Osteocyte (in vitro differentiated cells): ENCODE results near the gene TBX6. TPM values are rescaled to one million over a fixed set of nuclear protein-coding genes. Genes with fewer than 3 reads are reported as not detected.

Experiments used
- DNase-seq: peaks from one replicate; pipeline ENCODE4 v3.0.0; 2021; ENCODE audit warnings: mixed read lengths; ENCODE audit not compliant: unreplicated experiment; ENCODE audit errors: extremely low spot score
- H3K27ac Mint-ChIP-seq: one replicate; pipeline ENCODE4 v1.8.0; 2021; ENCODE audit warnings: mild to moderate bottlenecking, mixed read lengths; ENCODE audit not compliant: unreplicated experiment
- H3K27me3 Mint-ChIP-seq: one replicate; pipeline ENCODE4 v1.8.0; 2021; ENCODE audit warnings: mixed read lengths; ENCODE audit not compliant: unreplicated experiment
- H3K36me3 Mint-ChIP-seq: one replicate; pipeline ENCODE4 v1.8.0; 2021; ENCODE audit warnings: mixed read lengths; ENCODE audit not compliant: unreplicated experiment
- H3K4me1 Mint-ChIP-seq: one replicate; pipeline ENCODE4 v1.8.0; 2021; ENCODE audit warnings: mixed read lengths; ENCODE audit not compliant: unreplicated experiment
- H3K4me3 Mint-ChIP-seq: one replicate; pipeline ENCODE4 v1.8.0; 2021; ENCODE audit warnings: mild to moderate bottlenecking, moderate library complexity, mixed read lengths; ENCODE audit not compliant: unreplicated experiment
- H3K9me3 Mint-ChIP-seq: one replicate; pipeline ENCODE4 v1.8.0; 2021; ENCODE audit warnings: mixed read lengths; ENCODE audit not compliant: unreplicated experiment
- CTCF ChIP-seq: fragments of 200-600 bp; sonication (generic); IDR thresholded peaks from 2 replicates; pipeline ENCODE4 v1.5.0; 2021; ENCODE audit warnings: antibody characterized with exemption, mild to moderate bottlenecking, moderate library complexity
- total RNA-seq: library from RNA; stranded (reverse); gene quantifications from 2 replicates; pipeline ENCODE4 v1.2.1, GENCODE V29; 2021

Gene TBX6
- total RNA-seq, 1 donor from 2014 or later: 0.75 TPM

GRCh38 chr16:30088832-30089624 is 2.7 kb downstream of the TBX6 start:
- Mint-ChIP-seq H3K27ac (peak overlapping the region; percentile 71), H3K27me3 (no peaks in the 10 kb centered on the region)

GRCh38 chr16:30088237-30088831 is 3.4 kb downstream of the TBX6 start:
- no peak for DNase-seq
- no peak overlapping the region for H3K27ac Mint-ChIP-seq
- no peak overlapping the region for H3K4me3 Mint-ChIP-seq
- peaks cover 6% of the 10 kb centered on the region for H3K36me3 Mint-ChIP-seq
- TF ChIP-seq CTCF: no peak
- peaks cover 26% of the 10 kb centered on the region for H3K4me1 Mint-ChIP-seq
- H3K9me3 Mint-ChIP-seq: no peaks in the 10 kb centered on the region
- H3K27me3 Mint-ChIP-seq: no peaks in the 10 kb centered on the region

More at GRCh38 chr16:30088832-30089624, 2.7 kb downstream of the TBX6 start:
- no peaks in the 10 kb centered on the region for H3K9me3 Mint-ChIP-seq
- peaks cover 6% of the 10 kb centered on the region for H3K36me3 Mint-ChIP-seq
- TF ChIP-seq CTCF: no peak
- no peak for DNase-seq
- H3K4me3 Mint-ChIP-seq: no peak overlapping the region
- peaks cover 28% of the 10 kb centered on the region for H3K4me1 Mint-ChIP-seq

- DNase-seq: no peak
- Mint-ChIP-seq H3K4me1 (peaks cover 21% of the 10 kb centered on the region), H3K4me3 (no peak overlapping the region)
These were observed 4.4 kb downstream of the TBX6 start for GRCh38 chr16:30087181-30087898.

GRCh38 chr16:30086291-30087140 is 5.2 kb downstream of the TBX6 start:
- no peaks in the 10 kb centered on the region for H3K27me3 Mint-ChIP-seq
- H3K4me3 Mint-ChIP-seq: no peak overlapping the region
- no peak for DNase-seq
- peaks cover 12% of the 10 kb centered on the region for H3K4me1 Mint-ChIP-seq
- H3K9me3 Mint-ChIP-seq: no peaks in the 10 kb centered on the region
- H3K36me3 Mint-ChIP-seq: peaks cover 21% of the 10 kb centered on the region
- TF ChIP-seq CTCF: no peak
- no peak overlapping the region for H3K27ac Mint-ChIP-seq

More at GRCh38 chr16:30087181-30087898, 4.4 kb downstream of the TBX6 start:
- H3K36me3 Mint-ChIP-seq: peaks cover 16% of the 10 kb centered on the region
- no peaks in the 10 kb centered on the region for H3K27me3 Mint-ChIP-seq
- no peak for TF ChIP-seq CTCF
- no peak overlapping the region for H3K27ac Mint-ChIP-seq
- no peaks in the 10 kb centered on the region for H3K9me3 Mint-ChIP-seq
